GM10248 (cell line): ENCODE measurements around the gene MBNL3.

ENCODE experiments used
- CTCF ChIA-PET: fragments of 300-600 bp; sonication (Branson Sonifier 250); formaldehyde crosslinking; extraction: SDS; loops from one replicate; lab custom pipeline; 2021; ENCODE audit warnings: antibody characterized with exemption; lab: Yijun Ruan, JAX
- POLR2A ChIA-PET: fragments of 350-650 bp; sonication (Branson Sonifier 250); formaldehyde crosslinking; extraction: SDS; loops from one replicate; lab custom pipeline; 2020; ENCODE audit warnings: antibody characterized with exemption; lab: Yijun Ruan, JAX
- DNase-seq: peaks from one replicate; pipeline ENCODE4 v3.0.0; 2012; ENCODE audit errors: extremely low spot score
- CTCF ChIP-seq: IDR thresholded peaks from 2 replicates; pipeline ENCODE4 v1.5.1; 2012; ENCODE audit warnings: mild to moderate bottlenecking, low read depth; ENCODE audit errors: extremely low read depth, missing control alignments, control extremely low read depth

MBNL3 gene

GRCh38 chrX:132395026-132395425 is 93.8 kb downstream of the MBNL3 start:
- no peak for TF ChIP-seq CTCF
- ChIA-PET CTCF (interaction anchor here (0.7 to 1.2 kb wide), 2 partner anchors 9 to 96 kb away, joined by 3 read pairs; no protein-coding TSS in a partner anchor), POLR2A (no interaction called here)
- no peak for DNase-seq

- no peak for TF ChIP-seq CTCF
- POLR2A ChIA-PET = no interaction called here
- CTCF ChIA-PET = interaction anchor here (0.7 to 1.2 kb wide), 2 partner anchors 9 to 96 kb away, joined by 3 read pairs; no protein-coding TSS in a partner anchor
- DNase-seq = no peak
Observed at GRCh38 chrX:132394591-132394990, 94.2 kb downstream of the MBNL3 start.

GRCh38 chrX:132393992-132394391 is 94.8 kb downstream of the MBNL3 start:
- no peak for TF ChIP-seq CTCF
- no peak for DNase-seq
- POLR2A ChIA-PET = no interaction called here
- CTCF ChIA-PET = no interaction called here

GRCh38 chrX:132393485-132393884 is 95.4 kb downstream of the MBNL3 start:
- ChIA-PET CTCF (interaction anchor here (0.8 kb wide), 1 partner anchor 174 kb away, joined by 3 read pairs; the partner anchor contains the start of gene RAP2C), POLR2A (no interaction called here)
- TF ChIP-seq CTCF = no peak
- DNase-seq = no peak

- ChIA-PET CTCF (interaction anchor here (0.8 kb wide), 1 partner anchor 174 kb away, joined by 3 read pairs; the partner anchor contains the start of gene RAP2C), POLR2A (no interaction called here)
- TF ChIP-seq CTCF = no peak
- no peak for DNase-seq
Observed at GRCh38 chrX:132393085-132393484, 95.8 kb downstream of the MBNL3 start.

GRCh38 chrX:132390792-132391191 is 98.0 kb downstream of the MBNL3 start:
- POLR2A ChIA-PET = no interaction called here
- CTCF ChIA-PET = no interaction called here
- no peak for TF ChIP-seq CTCF
- DNase-seq = no peak
